RWPE1 (cell line): ENCODE data around the gene F13B.

Experiments
- CTCF ChIA-PET: fragments of 350-600 bp; sonication (Branson Sonifier 250); formaldehyde crosslinking; extraction: SDS; loops from one replicate; lab custom pipeline; 2021; lab: Yijun Ruan, JAX
- POLR2A ChIA-PET: fragments of 400-600 bp; formaldehyde crosslinking; extraction: SDS; loops from one replicate; lab custom pipeline; 2020; ENCODE audit warnings: antibody characterized with exemption; ENCODE audit not compliant: low non-redundant PET; lab: Yijun Ruan, JAX
- DNase-seq: peaks from one replicate; pipeline ENCODE4 v3.0.0; 2012; ENCODE audit warnings: low spot score
- H3K27ac ChIP-seq: fragments of 450-650 bp; 2 replicates; pipeline ENCODE4 v1.5.1; 2017
- TF ChIP-seq, protein P1 (sequence below): fragments of 450-650 bp; conservative IDR thresholded peaks from 2 replicates; pipeline ENCODE4 v1.5.1; 2017; ENCODE audit warnings: low read depth, mild to moderate bottlenecking

F13B gene, protein sequence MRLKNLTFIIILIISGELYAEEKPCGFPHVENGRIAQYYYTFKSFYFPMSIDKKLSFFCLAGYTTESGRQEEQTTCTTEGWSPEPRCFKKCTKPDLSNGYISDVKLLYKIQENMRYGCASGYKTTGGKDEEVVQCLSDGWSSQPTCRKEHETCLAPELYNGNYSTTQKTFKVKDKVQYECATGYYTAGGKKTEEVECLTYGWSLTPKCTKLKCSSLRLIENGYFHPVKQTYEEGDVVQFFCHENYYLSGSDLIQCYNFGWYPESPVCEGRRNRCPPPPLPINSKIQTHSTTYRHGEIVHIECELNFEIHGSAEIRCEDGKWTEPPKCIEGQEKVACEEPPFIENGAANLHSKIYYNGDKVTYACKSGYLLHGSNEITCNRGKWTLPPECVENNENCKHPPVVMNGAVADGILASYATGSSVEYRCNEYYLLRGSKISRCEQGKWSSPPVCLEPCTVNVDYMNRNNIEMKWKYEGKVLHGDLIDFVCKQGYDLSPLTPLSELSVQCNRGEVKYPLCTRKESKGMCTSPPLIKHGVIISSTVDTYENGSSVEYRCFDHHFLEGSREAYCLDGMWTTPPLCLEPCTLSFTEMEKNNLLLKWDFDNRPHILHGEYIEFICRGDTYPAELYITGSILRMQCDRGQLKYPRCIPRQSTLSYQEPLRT

DNA sequence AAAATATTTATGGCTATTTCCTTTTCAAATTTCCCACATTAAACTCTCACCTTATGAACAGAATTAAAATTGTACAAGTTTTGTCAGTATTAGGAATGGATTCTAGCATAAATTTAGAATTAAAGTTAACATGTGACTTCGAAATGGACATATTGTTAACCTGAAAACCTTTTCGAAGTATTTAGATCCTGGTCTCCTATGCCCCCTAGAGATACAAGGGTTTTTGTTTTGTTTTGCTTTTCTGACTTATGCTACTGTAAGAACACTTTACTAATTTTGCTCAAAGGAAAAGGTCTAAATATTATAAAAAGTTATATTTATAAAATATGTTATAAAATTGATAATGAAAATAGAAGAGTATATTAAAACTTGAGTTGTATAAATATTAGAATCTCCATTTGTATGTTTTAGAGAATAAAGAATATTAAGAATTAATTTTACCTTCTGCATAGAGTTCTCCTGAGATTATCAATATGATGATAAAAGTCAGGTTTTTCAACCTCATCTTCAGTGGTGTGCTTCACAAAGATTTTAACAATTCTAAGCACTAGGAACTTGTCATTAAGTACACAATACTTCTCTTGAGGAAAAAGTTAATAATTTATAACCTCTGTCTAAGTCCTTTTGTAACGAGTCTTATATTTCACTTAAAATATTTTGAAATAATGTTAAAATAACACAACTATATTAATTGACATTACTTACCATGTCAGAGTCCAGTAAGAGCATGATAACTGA, at the start of gene F13B:
F13B (minus strand) TSS at position 542 of the 738 bp plus-strand sequence; CDS start at position 505, 37 bp downstream.
- peak; percentile 13 for DNase-seq
- ChIA-PET POLR2A (no interaction called here), CTCF (no interaction called here)
- no peak within 1 kb of the TSS for H3K27ac ChIP-seq
- TF ChIP-seq, protein P1, sequence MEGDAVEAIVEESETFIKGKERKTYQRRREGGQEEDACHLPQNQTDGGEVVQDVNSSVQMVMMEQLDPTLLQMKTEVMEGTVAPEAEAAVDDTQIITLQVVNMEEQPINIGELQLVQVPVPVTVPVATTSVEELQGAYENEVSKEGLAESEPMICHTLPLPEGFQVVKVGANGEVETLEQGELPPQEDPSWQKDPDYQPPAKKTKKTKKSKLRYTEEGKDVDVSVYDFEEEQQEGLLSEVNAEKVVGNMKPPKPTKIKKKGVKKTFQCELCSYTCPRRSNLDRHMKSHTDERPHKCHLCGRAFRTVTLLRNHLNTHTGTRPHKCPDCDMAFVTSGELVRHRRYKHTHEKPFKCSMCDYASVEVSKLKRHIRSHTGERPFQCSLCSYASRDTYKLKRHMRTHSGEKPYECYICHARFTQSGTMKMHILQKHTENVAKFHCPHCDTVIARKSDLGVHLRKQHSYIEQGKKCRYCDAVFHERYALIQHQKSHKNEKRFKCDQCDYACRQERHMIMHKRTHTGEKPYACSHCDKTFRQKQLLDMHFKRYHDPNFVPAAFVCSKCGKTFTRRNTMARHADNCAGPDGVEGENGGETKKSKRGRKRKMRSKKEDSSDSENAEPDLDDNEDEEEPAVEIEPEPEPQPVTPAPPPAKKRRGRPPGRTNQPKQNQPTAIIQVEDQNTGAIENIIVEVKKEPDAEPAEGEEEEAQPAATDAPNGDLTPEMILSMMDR, result no peak

DNA sequence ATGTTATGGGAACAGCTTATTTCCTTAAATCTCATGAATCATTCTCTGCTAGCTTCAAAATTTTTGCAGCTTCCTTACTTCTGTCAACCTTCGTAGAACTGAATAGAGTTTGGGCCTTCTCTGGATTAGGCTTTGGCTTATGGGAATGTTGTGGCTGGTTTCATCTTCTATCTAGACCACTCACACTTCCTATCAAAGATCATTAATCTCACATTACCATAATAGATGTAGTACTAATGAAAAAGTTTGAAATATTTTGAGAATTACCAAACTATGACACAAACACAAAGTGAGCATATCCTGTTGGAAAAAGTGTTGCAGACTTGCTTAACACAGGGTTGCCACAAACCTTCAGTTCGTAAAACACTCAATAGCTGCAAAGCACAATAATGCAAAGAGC, 49.1 kb upstream of the F13B start:
- no peak for DNase-seq
- TF ChIP-seq, protein P1, result no peak
- ChIA-PET POLR2A (no interaction called here), CTCF (interaction anchor here (0.6 to 1.2 kb wide), 3 partner anchors 9 to 1246 kb away, joined by 3 read pairs; no protein-coding TSS in a partner anchor)
- no peak overlapping the region for H3K27ac ChIP-seq

DNA sequence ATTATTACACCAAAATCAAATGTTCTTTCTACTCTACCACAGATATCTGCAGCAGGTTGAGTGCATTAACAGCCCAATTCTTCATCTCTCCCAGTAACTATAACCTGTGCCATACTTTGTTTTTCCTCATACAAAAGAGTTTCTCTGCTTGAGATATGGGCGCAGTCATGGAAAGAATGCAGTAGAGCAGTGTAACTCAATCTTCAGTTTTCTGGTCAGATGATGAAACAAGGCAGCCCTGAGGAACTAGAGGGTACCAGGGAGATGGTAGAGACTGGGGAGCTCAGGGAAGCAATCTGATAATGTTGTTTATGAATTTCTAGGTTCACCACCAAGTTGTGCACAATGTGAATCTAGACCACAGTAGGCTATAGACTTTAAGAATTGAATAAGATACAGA, 39.8 kb upstream of the F13B start:
- no peak overlapping the region for H3K27ac ChIP-seq
- POLR2A ChIA-PET, result no interaction called here
- no peak for DNase-seq
- CTCF ChIA-PET, result interaction anchor here (0.8 kb wide), 1 partner anchor 9 kb away, joined by 3 read pairs; no protein-coding TSS in a partner anchor
- TF ChIP-seq, protein P1, result no peak

DNA sequence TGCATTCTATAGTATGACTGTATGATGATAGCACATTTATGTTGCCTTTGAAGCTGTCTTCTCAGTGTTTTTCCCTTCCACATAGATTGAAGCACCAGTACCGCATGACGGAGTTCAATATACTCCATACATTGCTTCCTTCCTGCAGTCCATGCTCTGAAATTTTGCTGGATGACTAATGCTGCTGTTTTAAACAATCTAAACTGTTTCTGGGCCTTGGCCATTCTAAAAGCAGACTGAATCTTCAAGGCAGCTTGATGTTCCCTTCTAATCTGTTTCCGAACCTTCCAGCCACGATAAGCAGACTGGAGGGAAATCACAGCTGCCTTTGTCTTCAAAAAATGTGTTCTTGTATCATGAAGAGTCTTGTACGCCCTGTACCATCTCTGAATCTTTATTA, 36.2 kb upstream of the F13B start:
- ChIA-PET POLR2A (no interaction called here), CTCF (interaction anchor here (0.6 kb wide), 1 partner anchor 812 kb away, joined by 3 read pairs; no protein-coding TSS in a partner anchor)
- no peak overlapping the region for H3K27ac ChIP-seq
- no peak for DNase-seq
- TF ChIP-seq, protein P1, result no peak

DNA sequence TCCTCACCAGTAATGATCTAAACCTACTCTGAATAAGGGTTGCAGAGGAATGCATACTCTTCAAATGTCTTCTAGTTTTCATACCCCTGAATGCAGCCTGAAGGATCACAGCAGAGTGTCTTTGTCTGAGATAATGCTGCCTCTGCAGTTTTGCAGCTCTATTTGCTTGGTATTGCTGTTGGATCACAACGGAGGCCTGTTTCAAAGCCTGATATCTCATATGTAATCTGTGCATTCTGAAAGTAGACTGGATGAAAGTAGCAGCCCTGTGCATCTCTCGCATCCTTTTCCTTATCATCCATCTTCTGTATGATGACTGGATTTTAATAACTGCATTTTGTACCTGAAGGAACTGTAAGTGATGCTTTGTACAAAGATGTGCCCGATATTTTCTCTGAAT, 34.9 kb upstream of the F13B start:
- ChIA-PET CTCF (interaction anchor here (0.6 to 1.1 kb wide), 5 partner anchors 8 to 1192 kb away, joined by 3 to 4 read pairs (median 3); no protein-coding TSS in a partner anchor), POLR2A (no interaction called here)
- H3K27ac ChIP-seq, result no peak overlapping the region
- TF ChIP-seq, protein P1, result no peak
- no peak for DNase-seq

DNA sequence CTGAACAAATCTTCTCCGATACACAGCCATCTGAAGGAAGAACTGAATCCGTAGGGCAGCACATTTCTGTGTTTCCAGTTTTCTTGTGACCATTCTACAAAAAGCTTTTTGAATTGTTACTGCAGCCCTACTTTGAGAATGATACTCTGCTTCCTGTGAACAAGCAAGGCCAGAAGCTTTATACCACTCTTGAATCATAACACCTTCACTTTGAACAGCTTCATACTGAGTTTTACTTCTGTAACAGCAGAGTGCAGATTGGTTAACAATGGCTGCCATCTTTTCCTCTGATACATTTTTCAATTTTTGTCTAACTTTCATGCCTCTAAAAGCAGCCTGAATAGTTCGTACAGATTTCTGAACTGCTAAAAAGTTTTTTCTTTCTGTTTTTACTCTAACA, 33.6 kb upstream of the F13B start:
- ChIA-PET CTCF (interaction anchor here (1.3 kb wide), 1 partner anchor 26 kb away, joined by 4 read pairs; no protein-coding TSS in a partner anchor), POLR2A (no interaction called here)
- TF ChIP-seq, protein P1, result no peak
- H3K27ac ChIP-seq, result no peak overlapping the region
- no peak for DNase-seq
